Skeletal muscle cell (primary cell): ENCODE results near the gene LONRF3.

Source experiments
- DNase-seq: peaks from one replicate; pipeline ENCODE4 v3.0.0-alpha.2; 2010; ENCODE audit warnings: low read depth
- H3K4me3 ChIP-seq: 2 replicates; pipeline ENCODE4 v1.5.1; 2011; ENCODE audit warnings: low read depth, mild to moderate bottlenecking, control low read depth, low read length, moderate library complexity

Gene LONRF3

GRCh38 chrX:118974088-118974907 is at the start of gene LONRF3:
Gene LONRF3, plus strand, starts transcription at chrX:118974618. Its CDS starts 163 bp downstream, at chrX:118974781.
- H3K4me3 ChIP-seq = peak within 1 kb of the TSS; percentile 31
- no peak for DNase-seq

- no peak for DNase-seq
- H3K4me3 ChIP-seq = no peak overlapping the region
Observed at GRCh38 chrX:118928151-118928550, 46.3 kb upstream of the LONRF3 start.

GRCh38 chrX:118935352-118935751 is 39.1 kb upstream of the LONRF3 start:
- no peak overlapping the region for H3K4me3 ChIP-seq
- no peak for DNase-seq

- no peak overlapping the region for H3K4me3 ChIP-seq
- DNase-seq = no peak
Observed at GRCh38 chrX:118941147-118941546, 33.3 kb upstream of the LONRF3 start.

- H3K4me3 ChIP-seq = no peak overlapping the region
- no peak for DNase-seq
Observed at GRCh38 chrX:118943102-118943501, 31.3 kb upstream of the LONRF3 start.

DNA sequence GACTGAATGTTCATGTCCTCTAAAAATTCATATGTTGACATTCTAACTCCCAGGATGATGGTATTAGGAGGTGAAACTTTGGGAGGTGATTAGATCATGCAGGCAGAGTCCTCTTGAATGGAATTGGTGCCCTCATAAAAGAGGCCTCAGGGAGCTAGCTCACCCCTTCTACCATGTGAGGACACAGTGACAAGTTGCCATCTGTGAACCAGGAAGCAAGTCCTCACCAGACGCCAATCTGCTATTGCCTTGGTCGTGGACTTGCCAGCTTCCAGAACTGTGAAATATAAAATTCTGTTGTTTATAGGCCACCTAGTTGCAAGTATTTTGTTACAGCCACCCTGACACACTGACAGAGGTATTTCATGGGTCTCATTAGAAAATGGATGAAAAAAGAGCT is 28.5 kb upstream of the LONRF3 start:
- no peak for DNase-seq
- no peak overlapping the region for H3K4me3 ChIP-seq

DNA sequence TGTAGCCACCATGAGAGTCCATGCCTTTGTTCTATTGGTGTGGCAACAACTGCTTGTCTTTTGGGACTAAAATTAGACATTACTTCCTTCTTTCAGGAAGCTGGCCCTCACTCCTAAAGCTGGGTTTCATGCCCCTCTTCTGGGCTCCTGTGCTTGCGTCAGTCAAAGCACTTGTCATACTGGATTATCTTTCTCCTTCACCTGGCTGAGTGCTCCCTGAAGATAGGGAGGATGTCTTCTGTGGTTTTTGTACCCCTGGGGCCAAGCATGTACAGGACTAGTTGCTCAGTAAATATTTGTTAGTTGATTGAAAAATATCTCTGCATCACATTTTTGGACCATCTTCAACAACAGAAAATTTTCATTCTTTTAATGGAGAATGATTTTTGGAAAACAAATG is 26.1 kb upstream of the LONRF3 start:
- DNase-seq = no peak
- H3K4me3 ChIP-seq = no peak overlapping the region

DNA sequence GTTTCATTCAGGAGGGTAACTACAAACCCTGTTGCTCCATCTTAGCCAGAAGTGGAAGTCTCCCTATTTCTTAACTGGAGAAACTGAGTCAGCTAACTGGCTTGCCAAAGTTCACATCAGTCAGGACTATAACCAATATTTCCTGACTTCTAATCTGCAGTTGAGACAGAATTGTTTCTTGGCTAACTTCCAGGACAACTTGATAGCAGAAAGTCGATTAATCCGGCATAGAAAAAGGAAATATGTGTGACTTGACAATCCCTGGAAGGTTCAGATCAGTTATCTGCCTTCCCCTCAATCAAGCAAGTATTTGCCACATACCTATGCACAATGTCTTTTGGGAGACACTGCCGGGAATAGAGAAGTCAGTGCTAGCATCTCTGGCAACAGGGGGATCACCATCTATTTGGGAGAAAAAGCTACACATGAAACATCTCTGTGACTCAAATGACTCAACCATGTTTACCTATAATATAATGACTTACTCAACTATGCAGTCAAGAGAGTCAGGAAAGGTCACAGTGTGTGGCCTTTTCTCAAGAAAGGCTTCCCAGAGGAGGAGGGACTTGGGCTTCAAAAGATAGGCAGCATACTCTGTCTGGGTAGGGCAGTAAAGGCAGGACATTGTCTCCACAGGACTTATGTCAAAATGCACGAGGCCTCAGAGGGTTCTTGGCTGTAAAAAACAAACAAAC is 12.4 kb upstream of the LONRF3 start:
- H3K4me3 ChIP-seq = no peak overlapping the region
- no peak for DNase-seq

DNA sequence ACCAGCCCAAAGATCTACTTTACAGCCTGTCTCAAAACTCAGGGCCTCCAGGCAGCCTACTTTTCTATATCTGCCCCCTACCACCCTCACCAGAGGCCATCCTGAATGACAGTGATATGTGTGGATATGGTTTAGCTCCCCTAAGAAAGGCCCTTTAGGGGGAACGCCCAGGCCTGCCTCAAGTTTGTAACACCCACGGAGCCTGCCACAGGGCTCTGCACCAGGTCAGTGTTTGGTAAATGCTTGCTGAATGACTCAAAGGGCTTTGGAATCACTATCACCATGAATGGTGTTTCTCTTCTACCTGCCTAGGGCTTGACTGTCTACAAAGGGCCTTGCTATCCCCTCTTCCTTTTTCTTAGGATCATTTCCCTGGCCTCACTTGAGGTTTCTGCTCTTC is 11.3 kb upstream of the LONRF3 start:
- DNase-seq = no peak
- H3K4me3 ChIP-seq = no peak overlapping the region

DNA sequence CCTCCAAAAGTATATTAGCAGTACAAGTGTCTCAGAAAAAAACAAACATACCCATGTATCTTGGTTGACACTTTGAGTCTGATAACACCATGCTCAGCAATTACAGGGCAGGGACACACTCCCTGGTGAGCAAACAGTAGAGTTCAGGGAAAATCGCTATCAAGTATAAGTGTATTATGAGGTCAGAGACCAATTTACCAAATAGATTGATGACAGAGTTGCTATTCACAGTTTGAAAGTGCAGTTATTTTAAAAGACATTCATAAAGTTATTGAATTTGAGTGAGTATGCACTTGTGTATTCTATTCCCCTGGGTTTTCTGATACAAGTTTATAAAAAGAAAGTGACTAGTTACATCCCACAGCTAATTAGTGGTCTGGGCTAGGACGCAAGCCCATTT is 10.2 kb upstream of the LONRF3 start:
- H3K4me3 ChIP-seq = no peak overlapping the region
- no peak for DNase-seq

DNA sequence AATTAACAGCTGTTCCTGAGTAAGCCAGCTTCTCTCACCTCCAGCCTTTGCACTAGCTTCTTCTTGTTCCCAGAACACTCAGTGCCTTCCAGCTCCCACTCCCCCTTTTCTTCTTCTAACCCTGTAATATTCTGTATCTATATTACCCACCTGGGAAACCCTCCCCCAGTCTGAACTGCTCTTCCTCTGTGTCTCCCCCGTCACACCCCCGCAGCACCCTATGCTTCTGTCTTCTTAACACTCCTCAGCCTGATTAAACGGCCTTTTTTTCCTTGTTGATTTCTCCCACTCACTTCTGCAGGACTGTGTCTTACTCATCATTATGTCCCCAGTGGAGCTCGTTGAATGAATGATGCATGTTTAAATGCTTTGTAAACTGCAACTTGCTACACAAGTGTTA is 9.0 kb upstream of the LONRF3 start:
- no peak overlapping the region for H3K4me3 ChIP-seq
- DNase-seq = no peak

GRCh38 chrX:118968031-118968430 is 6.4 kb upstream of the LONRF3 start:
- H3K4me3 ChIP-seq = no peak overlapping the region
- DNase-seq = no peak

DNA sequence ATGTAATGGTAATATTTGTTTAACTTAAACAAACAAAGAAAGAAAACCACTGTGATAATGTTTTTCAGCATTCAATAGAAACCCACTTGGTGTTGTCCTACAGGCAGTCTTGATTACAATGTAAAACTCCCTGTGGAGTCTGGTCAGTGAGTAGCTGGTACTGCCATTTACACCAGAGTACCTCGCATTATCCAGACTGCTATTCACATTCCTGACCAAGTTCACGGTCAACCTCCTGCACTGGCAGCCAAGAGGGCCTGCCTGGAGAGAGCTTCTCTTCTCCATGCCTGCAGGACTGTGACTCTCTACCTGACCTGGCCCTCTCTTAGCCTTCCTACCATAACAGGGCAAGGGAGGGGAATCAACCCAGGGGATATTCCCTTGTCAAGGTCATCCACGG is 2.9 kb upstream of the LONRF3 start:
- no peak overlapping the region for H3K4me3 ChIP-seq
- DNase-seq = no peak

DNA sequence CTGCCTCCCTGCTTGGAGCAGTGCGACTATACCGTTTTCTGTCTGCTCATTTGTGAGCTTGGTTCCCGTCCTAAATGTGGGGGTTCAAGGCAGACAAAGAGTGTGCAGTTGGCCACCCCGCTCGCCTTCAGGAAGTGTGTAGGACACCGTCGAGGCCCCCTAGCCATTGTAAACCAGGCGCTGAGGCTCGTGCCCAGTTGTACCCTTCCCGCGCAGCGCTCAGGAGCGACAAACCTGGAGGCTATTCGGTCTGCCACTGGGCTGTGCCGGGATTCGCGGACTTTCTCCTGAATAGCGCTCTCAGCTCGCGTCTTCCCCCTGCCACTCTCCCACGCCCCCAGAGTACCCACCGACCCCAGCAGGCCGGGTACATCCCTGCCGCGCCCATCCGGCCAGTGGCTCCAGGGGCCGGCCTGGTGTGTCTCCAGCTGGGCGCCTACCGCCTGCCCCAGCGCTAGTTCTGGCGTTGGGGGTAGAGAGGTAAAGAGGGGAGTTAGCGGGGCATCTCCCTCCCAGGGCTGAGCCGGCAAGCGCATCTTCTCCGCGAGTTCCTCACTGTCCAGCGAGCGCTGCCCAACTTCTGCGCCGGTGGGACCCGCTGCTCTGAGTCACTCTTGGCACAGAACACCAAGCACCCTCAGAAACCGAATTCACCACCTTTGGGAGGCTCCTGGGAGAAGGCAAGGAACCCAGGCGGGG is 880 bp upstream of the LONRF3 start:
- DNase-seq = no peak
- no peak overlapping the region for H3K4me3 ChIP-seq

DNA sequence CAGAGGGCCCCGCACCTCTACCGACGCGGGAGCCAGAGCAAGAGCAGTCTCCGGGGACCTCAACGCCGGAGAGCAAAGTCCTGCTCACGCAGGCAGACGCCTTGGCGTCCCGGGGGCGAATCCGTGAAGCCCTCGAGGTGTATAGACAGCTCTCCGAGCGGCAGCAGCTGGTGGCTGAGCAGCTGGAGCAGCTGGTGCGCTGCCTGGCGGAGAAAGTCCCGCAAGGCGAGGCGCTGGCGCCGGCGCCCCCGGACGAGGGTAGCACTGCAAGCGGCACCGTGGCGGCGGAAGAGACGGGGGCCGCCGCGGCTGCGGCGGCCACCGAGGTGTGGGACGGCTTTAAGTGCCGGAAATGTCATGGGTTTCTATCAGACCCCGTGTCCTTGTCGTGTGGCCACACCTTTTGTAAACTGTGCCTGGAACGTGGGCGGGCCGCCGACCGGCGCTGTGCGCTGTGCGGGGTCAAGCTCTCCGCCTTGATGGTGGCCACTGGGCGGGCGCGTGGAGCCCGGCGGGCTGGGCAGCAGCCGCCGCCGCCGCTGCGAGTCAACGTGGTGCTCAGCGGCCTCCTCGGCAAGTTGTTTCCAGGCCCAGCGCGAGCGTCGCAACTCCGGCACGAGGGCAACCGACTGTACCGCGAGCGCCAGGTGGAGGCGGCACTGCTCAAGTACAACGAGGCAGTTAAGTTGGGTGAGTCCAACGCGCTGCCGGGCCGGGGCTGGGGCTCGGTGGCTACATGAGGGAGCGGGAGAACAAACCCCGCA is 672 bp downstream of the LONRF3 start:
- no peak for DNase-seq
- peak overlapping the region; percentile 31 for H3K4me3 ChIP-seq

DNA sequence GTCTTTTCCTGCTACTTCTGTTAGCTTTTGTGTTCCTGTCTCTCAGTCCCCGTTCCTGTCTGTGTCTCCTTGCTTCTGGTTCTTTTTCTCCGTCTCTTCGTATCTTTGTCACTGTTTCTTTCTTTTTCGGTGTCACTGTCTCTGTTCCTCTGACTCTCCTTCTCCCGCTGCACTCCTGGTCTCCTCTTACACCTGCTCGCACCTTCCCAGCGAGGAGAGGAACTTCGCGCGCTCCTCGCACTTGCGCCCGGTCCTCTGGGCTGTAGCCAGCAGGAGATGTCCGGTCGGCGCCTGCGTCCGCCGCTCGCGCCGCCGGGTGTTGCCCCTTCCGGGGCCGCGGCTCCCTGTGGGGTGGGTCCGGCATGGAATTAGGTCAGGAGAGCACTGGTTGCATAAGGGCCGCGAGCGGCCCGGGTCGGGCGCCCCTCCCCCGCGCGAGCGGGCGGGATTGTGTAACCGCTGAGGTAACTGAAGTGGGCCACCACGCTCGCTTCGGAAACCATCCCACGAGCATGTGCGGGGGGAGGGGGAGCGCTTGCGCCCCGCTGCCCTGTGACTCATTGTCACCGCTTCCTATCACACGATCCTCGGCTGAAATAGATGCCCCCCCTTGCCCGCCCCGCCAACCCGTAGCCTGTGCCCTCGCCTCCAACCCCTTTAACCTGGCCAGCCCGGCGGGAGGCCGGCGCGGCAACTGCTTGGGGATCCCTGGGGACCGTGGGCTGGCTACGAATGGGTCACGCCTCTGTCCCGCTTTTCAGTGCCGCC is 1.6 kb downstream of the LONRF3 start:
- peak overlapping the region; percentile 41 for H3K4me3 ChIP-seq
- DNase-seq = no peak

DNA sequence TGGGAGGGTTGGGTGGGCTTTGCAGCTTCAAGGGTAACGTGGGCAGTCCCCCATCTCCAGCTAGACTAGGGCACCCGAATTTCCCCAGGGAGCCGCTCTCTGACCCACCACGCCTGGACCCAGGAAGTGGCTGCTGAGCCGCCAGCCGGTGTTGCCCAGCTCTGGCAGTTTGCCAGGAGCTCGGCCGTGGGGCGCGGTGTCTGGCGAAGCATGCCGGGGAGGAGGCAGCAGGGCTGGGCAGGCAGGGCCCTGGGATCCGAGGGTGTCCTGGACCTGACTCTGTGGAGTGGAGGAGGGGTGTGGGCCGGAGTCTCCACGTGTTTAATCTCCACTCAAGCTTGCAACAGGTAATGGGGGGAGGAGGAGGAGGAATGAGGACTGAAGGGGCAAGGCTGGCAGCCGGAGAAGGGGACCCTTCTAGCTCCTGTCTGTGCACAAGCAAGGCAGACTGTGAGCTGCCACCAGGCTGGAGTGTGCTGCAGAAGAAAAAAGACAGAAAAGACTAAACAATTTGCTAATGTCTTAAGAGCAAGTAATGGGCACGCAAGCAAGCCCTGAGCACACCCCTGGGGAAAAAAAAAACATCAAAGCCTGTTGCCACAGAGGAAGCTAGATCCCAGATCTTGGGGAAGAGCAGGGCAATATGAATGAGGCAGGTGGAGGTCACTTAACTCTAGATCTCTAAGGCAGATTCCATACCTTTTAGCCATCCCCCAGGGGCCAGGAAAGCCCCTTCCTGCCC is 2.4 kb downstream of the LONRF3 start:
- DNase-seq = no peak
- H3K4me3 ChIP-seq = peak overlapping the region; percentile 41

DNA sequence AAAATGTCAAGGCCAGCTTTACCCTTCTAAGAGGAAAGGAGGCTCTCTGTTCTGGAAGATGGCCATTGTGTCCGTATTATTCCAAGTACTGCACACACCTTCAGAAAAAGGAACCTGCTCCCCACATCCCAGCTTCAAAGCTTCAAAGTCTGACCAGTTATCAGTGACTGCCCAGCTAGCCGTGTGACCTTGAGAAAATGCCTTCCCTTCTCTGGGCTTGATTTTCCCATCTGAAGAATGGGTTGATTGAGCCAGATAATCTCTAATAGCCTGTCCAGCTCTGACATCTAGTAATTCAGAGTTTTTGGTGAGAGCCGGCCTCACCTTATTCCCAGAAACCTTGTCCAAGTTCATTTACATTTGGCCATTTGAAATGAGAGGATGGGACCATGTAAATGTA is 3.0 kb downstream of the LONRF3 start:
- no peak overlapping the region for H3K4me3 ChIP-seq
- no peak for DNase-seq
